GM12878 (cell line): ENCODE results near the gene SYNGR3.

Experiments
- BACH1 ChIP-seq: fragments of 450-650 bp; IDR thresholded peaks from 2 replicates; pipeline ENCODE4 v1.6.1; 2017; ENCODE audit warnings: mild to moderate bottlenecking, borderline replicate concordance
- CBX5 ChIP-seq: sonication (generic); IDR thresholded peaks from 2 replicates; pipeline ENCODE4 v1.6.1; 2016; ENCODE audit warnings: low read depth, moderate library complexity, mild to moderate bottlenecking, inconsistent platforms
- CTCF ChIP-seq, 3 experiments: IDR thresholded peaks in 2 of 3; conservative IDR thresholded peaks in 1 of 3; 2 replicates each; pipeline ENCODE4 v1.5.1; 2011; ENCODE audit warnings: low read depth in 3 of 3, low read length in 3 of 3, mild to moderate bottlenecking in 3 of 3, control low read depth in 2 of 3, moderate library complexity in 2 of 3, inconsistent platforms in 1 of 3, mixed read lengths in 1 of 3; ENCODE audit not compliant: control insufficient read depth in 2 of 3, insufficient read depth in 1 of 3; ENCODE audit errors: extremely low read depth in 1 of 3
- EZH2 ChIP-seq: IDR thresholded peaks from 2 replicates; pipeline ENCODE4 v1.6.1; 2012; ENCODE audit warnings: low read depth, mild to moderate bottlenecking, control low read depth, inconsistent platforms, low read length, borderline replicate concordance; ENCODE audit not compliant: control insufficient read depth
- HDAC6 ChIP-seq: fragments of 200-600 bp; sonication (generic); IDR thresholded peaks from one replicate; pipeline ENCODE4 v1.8.0; 2017; ENCODE audit warnings: antibody characterized with exemption; ENCODE audit not compliant: unreplicated experiment
- MAX ChIP-seq: IDR thresholded peaks from 2 replicates; pipeline ENCODE4 v1.6.1; 2012; ENCODE audit warnings: low read depth, low read length, improper control_type of control experiment
- NRF1 ChIP-seq: conservative IDR thresholded peaks from 2 replicates; pipeline ENCODE4 v1.6.1; 2011; ENCODE audit warnings: mild to moderate bottlenecking, low read depth, low read length, improper control_type of control experiment
- POLR2A ChIP-seq: IDR thresholded peaks from 2 replicates; pipeline ENCODE4 v1.6.1; 2011; ENCODE audit warnings: low read depth, mild to moderate bottlenecking, low read length
- SIX5 ChIP-seq: IDR thresholded peaks from 2 replicates; pipeline ENCODE4 v1.6.1; 2011; ENCODE audit warnings: mild to moderate bottlenecking, low read depth, low read length, moderate library complexity; ENCODE audit not compliant: severe bottlenecking
- SMARCA5 ChIP-seq: fragments of 450-650 bp; IDR thresholded peaks from 2 replicates; pipeline ENCODE4 v1.6.1; 2017; ENCODE audit warnings: mild to moderate bottlenecking
- SREBF2 ChIP-seq: IDR thresholded peaks from 2 replicates; pipeline ENCODE4 v1.6.1; 2012; ENCODE audit warnings: mild to moderate bottlenecking, low read length
- STAT1 ChIP-seq: fragments of 450-650 bp; conservative IDR thresholded peaks from 2 replicates; pipeline ENCODE4 v1.6.1; 2014; ENCODE audit warnings: antibody characterized with exemption, mild to moderate bottlenecking
- TBL1XR1 ChIP-seq: IDR thresholded peaks from 2 replicates; pipeline ENCODE4 v1.6.1; 2012; ENCODE audit warnings: low read depth, low read length, improper control_type of control experiment
- USF1 ChIP-seq: IDR thresholded peaks from 2 replicates; pipeline ENCODE4 v1.6.1; 2011; ENCODE audit warnings: borderline replicate concordance, low read depth, mild to moderate bottlenecking, moderate library complexity, mixed read lengths, low read length; ENCODE audit not compliant: insufficient read depth; ENCODE audit errors: extremely low read length

- TF ChIP-seq POLR2A (no peak), EZH2 (no peak), TBL1XR1 (no peak), SREBF2 (no peak), BACH1 (no peak), CTCF (IDR thresholded peaks at IDR 0.05 in 2 of 3, conservative IDR thresholded peaks at IDR 0.05 in 1 of 3; ENCODE audit: control insufficient read depth in 2 of 3, extremely low read depth in 1 of 3, insufficient read depth in 1 of 3, low read depth in 3 of 3, low read length in 3 of 3) (no peak), HDAC6 (no peak), MAX (no peak), NRF1 (no peak), CBX5 (no peak), SIX5 (no peak), STAT1 (no peak), SMARCA5 (no peak), USF1 (no peak)
Observed at GRCh38 chr16:2032285-2033056, 42.7 kb downstream of the SYNGR3 start.
